HFF-Myc (cell line): ENCODE data around the gene GADD45G.

ENCODE experiments used
- DNase-seq: peaks from one replicate; pipeline ENCODE4 v3.0.0-alpha.2; 2011; ENCODE audit warnings: low read depth; ENCODE audit errors: extremely low read depth
- H3K4me3 ChIP-seq: replicated peaks from 2 replicates; pipeline ENCODE4 v1.5.1; 2011; ENCODE audit warnings: low read depth, mild to moderate bottlenecking, control low read depth, low read length
- TF ChIP-seq, protein P1 (sequence below): IDR thresholded peaks from 2 replicates; pipeline ENCODE4 v1.5.1; 2012; ENCODE audit warnings: mild to moderate bottlenecking, low read depth, low read length, control low read depth; ENCODE audit errors: missing control alignments

The GADD45G gene

DNA sequence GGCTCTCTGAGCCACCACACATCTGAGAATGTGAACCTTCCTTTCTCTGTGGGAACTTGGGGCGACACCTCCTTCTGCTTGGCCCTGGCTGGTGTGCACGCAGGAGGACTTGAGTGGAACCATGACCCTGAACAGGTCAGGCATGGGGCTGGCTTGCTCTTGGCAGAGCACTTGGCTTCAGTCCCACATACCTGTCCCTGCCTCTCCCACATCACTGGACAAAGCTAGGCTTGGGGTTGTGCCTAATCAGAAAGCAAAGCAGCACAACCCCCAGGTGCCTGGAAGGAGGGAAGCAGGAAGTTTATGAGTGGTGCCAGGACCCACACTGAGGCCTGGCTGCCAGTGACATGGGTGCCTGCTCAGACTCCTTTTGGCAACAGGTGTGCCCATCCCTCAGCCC lies 13.2 kb downstream of the GADD45G start:
- no peak overlapping the region for H3K4me3 ChIP-seq
- DNase-seq: no peak
- TF ChIP-seq, protein P1, sequence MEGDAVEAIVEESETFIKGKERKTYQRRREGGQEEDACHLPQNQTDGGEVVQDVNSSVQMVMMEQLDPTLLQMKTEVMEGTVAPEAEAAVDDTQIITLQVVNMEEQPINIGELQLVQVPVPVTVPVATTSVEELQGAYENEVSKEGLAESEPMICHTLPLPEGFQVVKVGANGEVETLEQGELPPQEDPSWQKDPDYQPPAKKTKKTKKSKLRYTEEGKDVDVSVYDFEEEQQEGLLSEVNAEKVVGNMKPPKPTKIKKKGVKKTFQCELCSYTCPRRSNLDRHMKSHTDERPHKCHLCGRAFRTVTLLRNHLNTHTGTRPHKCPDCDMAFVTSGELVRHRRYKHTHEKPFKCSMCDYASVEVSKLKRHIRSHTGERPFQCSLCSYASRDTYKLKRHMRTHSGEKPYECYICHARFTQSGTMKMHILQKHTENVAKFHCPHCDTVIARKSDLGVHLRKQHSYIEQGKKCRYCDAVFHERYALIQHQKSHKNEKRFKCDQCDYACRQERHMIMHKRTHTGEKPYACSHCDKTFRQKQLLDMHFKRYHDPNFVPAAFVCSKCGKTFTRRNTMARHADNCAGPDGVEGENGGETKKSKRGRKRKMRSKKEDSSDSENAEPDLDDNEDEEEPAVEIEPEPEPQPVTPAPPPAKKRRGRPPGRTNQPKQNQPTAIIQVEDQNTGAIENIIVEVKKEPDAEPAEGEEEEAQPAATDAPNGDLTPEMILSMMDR: no peak

DNA sequence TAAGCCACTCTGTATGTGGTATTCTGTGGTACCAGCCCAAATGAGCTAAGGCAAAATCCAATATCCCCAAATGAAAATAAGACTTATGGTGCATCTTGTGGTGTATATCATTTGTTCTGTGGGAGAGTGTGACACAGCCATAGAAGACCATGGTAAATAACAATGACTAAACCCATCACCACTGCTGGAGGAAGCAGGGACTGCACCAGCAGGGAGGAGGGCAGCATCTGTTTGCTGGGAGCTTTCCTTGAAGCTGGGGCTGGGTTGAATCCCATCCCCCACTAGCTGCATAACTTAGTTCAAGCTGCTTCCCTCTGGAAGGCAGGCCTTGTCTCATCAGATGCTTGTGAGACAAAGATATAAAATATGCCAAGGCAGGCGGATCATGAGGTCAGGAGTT lies 14.2 kb downstream of the GADD45G start:
- TF ChIP-seq, protein P1: no peak
- DNase-seq: no peak
- no peak overlapping the region for H3K4me3 ChIP-seq

GRCh38 chr9:89619424-89620138 lies 14.8 kb downstream of the GADD45G start:
- TF ChIP-seq, protein P1: no peak
- DNase-seq: no peak
- H3K4me3 ChIP-seq: no peak overlapping the region

DNA sequence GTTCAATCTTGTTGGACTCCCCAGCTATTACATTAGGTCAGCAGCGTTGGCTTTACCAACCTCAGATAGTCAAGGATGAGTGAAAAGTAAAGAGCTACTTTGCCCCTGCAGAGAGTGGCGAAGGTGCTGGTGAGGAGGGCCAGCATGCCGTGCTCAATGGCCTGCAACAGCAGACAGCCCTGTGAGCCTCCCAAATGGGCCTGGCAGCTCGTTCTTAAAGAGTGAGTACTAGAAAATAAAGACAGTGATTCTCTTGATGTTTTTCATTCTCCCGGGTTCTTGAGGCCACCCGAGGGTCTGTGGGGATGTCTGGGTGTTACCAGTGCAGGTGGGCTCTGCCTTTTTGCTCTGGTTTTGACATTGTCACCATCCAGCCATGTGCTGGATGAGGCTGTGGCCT lies 16.2 kb downstream of the GADD45G start:
- TF ChIP-seq, protein P1: no peak
- H3K4me3 ChIP-seq: no peak overlapping the region
- no peak for DNase-seq

GRCh38 chr9:89621676-89622075 lies 16.9 kb downstream of the GADD45G start:
- H3K4me3 ChIP-seq: no peak overlapping the region
- TF ChIP-seq, protein P1: no peak
- DNase-seq: no peak

DNA sequence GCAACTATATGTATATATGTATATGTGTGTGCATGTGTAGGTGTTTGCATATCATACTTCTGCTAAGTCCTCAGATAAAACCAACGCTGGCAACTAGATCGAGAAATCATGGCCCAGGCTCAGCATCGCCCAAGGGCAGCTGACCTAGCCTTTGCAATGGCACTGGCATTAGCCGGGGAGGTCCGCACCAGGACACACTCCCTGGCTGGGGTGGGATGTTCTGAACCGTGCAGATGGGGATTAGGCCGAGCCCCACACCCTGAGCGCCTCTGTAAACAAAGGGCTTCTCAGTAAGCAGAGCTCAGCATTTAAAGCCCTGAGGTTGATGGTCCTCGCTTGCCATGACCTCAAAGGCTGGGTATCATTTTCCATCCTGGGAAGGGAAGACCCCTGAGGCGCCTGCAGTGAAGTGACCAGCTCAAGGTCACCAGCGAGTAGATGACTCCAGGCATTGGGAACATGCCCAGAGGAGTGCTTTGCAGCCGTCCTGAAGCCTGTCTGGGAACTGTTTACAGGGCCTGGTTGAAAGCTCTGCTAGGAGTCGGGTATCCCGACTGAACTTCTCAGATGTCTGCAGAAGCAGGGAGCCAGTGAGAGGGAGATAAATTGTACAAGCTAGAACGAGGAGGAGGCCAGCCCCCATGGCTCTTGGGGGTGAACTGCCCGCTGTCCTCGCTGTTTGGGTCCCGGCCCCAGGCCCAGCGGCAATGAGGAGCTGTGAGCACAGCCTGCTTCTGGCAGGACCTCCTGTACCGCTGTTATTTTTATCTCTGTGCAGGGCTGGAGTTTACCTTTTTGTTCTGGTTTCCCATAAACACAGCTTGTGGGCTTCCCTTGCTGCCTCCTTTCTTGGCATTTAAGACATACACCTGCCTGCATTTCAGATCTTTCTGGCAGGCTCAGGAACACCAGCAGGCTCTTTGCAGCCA lies 18.4 kb downstream of the GADD45G start:
- TF ChIP-seq, protein P1: no peak
- H3K4me3 ChIP-seq: no peak overlapping the region
- no peak for DNase-seq
